NCI-H2029 treated with DMSO at 0.1 percent for 48 hours (cell line): ENCODE data around the gene SH2D3C.
A peak's percentile ranks its signal among the peaks of the same experiment; 100 is the strongest.

Experiments used
- DNase-seq: peaks from one replicate; lab custom pipeline; 2025; lab: John Stamatoyannopoulos, UW

Gene SH2D3C

GRCh38 chr9:127715470-127716337 is 62.8 kb downstream of the SH2D3C start, which contains the start of the genes PTRH1 and TTC16:
TSS of gene PTRH1 (minus strand) at chr9:127715663. CDS start at chr9:127715639, 24 bp downstream.
TSS of gene TTC16 (plus strand) at chr9:127716079. CDS start at chr9:127716146, 67 bp downstream.
- DNase-seq: peak; percentile 69

- DNase-seq: no peak
Observed at GRCh38 chr9:127714951-127715469, 63.5 kb downstream of the SH2D3C start.

GRCh38 chr9:127714020-127714750 is 64.3 kb downstream of the SH2D3C start:
- DNase-seq: no peak

- DNase-seq: no peak
Observed at GRCh38 chr9:127712867-127713266, 65.6 kb downstream of the SH2D3C start.

- DNase-seq: no peak
Observed at GRCh38 chr9:127712371-127712770, 66.1 kb downstream of the SH2D3C start.

GRCh38 chr9:127711831-127712274 is 66.6 kb downstream of the SH2D3C start:
- no peak for DNase-seq

- no peak for DNase-seq
Observed at GRCh38 chr9:127711226-127711701, 67.2 kb downstream of the SH2D3C start.

- DNase-seq: no peak
Observed at GRCh38 chr9:127710204-127710783, 68.2 kb downstream of the SH2D3C start.

- no peak for DNase-seq
Observed at GRCh38 chr9:127708952-127709587, 69.4 kb downstream of the SH2D3C start.

GRCh38 chr9:127707766-127708165 is 70.7 kb downstream of the SH2D3C start:
- DNase-seq: no peak

- no peak for DNase-seq
Observed at GRCh38 chr9:127706836-127707241, 71.6 kb downstream of the SH2D3C start, which contains the start of gene CFAP157. TSS of gene CFAP157 (plus strand) at chr9:127706988. CDS start at chr9:127707032, 44 bp downstream.

- no peak for DNase-seq
Observed at GRCh38 chr9:127705577-127706379, 72.7 kb downstream of the SH2D3C start.

- no peak for DNase-seq
Observed at GRCh38 chr9:127703289-127703946, 75.0 kb downstream of the SH2D3C start.

GRCh38 chr9:127700594-127701255 is 77.7 kb downstream of the SH2D3C start:
- no peak for DNase-seq

GRCh38 chr9:127700140-127700539 is 78.3 kb downstream of the SH2D3C start:
- no peak for DNase-seq

- peak; percentile 93 for DNase-seq
Observed at GRCh38 chr9:127698985-127699670, 79.3 kb downstream of the SH2D3C start.

GRCh38 chr9:127698386-127698785 is 80.1 kb downstream of the SH2D3C start:
- DNase-seq: no peak

GRCh38 chr9:127697575-127697974 is 80.9 kb downstream of the SH2D3C start:
- DNase-seq: no peak
